Left renal pelvis (tissue), 4 donors: ENCODE results near the gene QPCT. TPM values are rescaled to one million over a fixed set of nuclear protein-coding genes. Genes with fewer than 3 reads are reported as not detected.
"Not testable (repeated sequence)": the region's sequence is repeated elsewhere in the genome, so short reads cannot be mapped to it uniquely, and the experiment has no call there.

ENCODE experiments used
- DNase-seq, 4 donors: peaks; one replicate each; pipeline ENCODE4 v3.0.0-alpha.2; 2013; ENCODE audit warnings: low read depth in 4 of 4, low spot score in 3 of 4
- polyA plus RNA-seq, 4 donors: library from polyadenylated mRNA; unstranded; fragments of 120-200 nt; gene quantifications; one replicate each; pipeline ENCODE4 v1.2.1, GENCODE V29; 2013; ENCODE audit not compliant: insufficient read length in 4 of 4

The QPCT gene
- polyA plus RNA-seq, 4 donors = 7.5 to 18.9 (median 13.8) TPM

DNA sequence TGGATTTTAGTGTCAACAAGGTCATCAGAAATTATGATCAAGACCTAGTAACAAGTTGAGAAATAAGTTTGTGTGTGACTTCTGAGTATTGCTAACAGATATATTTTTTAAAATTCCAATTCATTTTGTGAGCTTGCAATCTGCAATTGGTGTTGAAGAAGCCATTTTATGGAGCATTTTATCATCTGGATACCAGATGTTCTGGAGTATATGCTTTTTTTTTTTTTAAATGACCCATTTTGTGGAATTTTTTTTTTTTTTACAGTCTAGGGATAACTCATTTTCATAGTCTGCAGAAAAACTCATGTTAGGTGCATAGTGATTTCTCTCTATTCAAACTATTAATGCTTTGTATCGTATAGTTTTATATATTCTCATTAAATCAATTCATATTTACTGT, 12.6 kb downstream of the QPCT start:
- DNase-seq = no peak

DNA sequence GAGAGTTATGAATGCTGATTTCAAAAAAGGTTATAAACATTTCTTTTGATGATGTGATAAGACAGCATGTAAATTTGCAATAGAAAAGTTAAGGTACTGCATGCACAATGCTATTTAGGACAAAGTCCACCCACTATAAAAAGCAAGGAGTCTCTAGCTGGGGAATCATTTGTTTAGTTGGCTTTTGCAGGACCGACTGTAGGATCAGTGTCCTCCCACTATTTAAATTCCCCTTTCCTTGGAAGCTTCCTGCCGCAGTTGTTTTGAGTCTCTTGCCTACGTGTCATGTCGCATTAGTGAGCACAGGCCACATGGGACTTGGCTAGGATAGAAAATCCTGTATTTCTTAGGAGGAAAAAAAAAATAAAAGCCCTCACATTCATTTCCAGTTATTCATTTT, 13.1 kb downstream of the QPCT start:
- DNase-seq = no peak

DNA sequence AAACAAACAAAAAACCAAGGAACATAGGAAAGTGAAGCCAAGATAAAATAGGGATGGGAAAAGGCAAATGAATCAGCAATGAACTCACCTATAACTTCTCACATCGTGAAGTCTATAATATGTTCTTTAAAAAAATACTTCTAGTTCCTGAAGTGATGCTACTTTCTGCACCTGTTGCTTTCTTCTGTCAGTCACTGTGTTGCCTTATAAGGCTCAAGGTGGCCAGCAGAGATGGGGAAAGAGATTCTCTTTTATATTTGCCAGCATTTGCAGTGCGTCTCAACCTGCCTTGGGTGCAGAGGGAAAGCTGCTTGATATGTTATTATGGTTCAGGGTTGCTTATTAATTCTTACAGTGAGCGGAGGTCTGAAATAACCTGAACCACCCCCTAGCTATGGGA, 14.0 kb downstream of the QPCT start:
- no peak for DNase-seq

DNA sequence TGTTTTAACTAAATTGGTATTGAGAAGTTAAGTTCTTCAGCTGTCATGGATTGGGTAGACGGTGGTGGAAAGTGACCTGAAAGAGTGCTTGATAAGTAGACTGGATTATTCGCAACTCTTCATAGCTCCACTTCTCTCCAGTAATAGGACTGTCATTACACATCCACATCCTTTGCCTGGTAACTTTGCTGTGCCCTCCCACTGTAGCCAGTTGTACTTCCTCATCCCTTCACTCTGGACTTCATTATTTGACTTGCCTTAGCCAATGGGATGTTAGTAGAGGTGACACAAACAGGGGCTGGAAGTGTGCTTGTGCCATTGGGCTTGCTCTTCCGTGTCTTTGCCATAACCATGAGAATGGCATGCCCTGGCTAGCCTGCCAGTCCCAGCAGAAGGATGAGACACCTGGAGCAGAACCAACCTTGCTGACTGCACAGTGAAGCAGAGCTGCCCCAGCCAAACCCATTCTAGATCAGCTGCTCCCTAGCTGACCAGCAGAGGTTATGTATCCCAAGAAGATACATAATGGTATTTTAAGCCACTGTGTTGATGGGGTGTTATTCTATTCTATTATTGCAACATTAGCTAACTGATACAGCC, 16.9 kb downstream of the QPCT start:
- DNase-seq = no peak

DNA sequence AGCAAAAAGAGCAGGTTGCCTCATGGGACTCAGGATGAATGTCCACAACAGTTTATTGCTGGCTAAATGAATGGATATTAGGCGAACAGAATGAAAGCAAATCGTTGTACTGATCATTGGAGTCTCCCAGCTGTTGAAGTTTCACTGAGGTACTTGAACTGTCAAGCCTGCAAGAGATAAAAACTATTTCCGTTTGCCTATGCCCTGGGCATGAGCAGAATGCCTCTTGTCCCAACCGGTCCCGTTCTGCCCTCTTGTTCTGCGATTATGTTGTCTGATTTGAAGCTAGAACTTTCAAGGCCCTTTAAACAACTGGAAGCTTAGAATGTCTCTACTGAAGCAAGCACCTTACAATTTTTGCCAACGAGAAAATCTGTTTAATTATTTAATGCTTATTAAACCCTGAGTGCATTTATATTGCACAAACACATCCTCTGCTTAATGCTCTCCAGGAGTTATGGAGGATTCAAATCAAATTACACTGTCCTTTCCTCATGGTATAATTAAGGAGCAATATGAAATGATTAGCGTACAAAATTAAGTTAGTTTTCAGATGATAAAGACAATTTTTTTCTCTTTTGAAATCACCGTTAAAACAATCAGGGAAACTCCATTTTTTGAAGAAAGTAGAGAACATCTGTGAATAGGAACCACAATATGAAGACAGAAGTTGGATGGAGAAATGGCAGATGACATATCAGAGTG, 17.7 kb downstream of the QPCT start:
- DNase-seq = no peak

DNA sequence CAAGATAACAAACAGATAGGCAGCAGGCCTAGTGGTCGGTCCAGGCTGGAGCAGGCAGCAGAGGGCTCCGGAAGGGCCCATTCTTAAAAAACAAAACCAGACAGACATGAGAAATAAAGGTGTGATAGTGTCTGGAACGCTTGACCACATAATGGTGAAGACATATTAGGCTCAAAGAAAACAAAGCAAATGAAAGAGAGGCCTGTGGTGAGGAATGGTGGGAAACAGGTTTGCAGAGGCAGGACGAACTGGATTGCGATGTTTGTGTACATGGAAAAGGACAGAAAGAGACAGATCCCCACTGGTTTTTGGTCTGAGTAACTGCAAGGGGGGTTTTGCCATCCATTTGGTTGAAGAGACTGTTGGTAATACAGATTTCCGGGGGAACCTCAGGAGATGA, 19.9 kb downstream of the QPCT start:
- DNase-seq = no peak

DNA sequence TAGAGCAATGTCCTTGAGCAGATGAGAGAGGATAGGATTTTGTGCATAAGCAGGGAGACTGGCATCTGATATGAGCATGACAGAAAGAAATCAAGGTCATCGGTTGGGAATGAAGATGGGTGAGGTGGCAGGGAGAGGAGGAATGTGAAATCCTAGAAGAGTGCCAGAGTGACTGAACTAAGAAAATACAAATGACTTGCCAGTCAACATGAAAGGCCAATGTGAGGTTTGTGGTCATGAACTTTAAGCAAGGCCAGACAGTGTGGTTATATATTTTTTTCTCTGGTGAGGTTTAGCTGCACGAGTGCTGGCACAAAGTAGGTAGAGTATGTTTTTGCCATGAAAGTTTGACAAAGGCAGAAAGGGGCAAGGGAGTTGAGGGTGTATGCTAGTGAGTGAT, 21.2 kb downstream of the QPCT start:
- DNase-seq = no peak

DNA sequence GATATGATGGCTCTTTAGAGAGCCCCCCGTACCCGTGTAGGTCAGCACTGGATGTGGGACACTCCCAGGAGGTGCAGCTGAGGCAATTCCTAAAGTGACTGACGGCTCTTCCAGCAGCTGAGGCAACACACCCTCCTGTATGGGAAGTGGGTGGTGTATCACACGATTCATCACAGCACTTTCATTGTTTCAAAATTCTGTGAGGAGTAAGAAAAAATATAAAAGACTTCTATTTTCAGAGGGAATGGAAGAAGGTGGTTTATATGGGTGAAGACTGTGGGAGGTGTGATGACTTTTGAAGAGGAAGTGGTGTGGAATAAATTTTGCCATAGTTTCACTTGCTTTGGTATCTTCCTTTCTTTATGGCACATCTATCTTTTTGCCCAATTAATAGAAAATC, 22.3 kb downstream of the QPCT start:
- DNase-seq = no peak

DNA sequence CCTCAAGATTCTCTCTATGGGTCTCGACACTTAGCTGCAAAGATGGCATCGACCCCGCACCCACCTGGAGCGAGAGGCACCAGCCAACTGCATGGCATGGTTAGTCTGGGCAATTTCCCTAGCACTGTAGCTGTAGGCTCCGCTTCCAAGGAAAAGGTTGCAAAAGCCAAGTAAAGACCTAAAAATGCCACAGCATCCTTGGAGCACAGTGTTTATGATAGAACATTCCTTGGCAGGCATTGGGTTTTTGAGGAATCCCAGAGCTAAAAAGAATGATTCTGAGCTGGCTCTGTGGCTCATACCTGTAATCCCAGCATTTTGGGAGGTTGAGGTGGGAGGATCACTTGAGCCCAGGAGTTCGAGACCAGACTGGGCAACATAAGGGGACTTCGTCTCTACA, 22.9 kb downstream of the QPCT start:
- DNase-seq = no peak

DNA sequence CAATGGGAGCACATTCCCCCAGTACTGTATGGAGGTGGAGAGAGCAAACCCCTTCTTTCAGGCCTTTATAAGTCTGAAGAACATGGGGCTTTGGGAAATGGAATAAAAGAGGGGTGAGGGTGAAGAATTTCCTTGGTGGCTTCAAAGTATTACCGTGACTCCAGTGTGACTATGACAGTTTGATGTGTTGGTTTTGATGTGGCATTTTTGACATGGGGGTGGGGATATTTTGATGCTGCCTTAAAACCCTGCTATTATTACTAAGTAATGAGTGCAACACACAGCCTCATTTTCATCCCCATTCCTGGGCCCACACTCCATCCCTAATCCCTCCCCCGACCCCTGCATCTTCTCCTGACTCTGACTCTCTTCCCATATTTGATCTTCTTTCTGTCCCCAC, 23.6 kb downstream of the QPCT start:
- DNase-seq = no peak

DNA sequence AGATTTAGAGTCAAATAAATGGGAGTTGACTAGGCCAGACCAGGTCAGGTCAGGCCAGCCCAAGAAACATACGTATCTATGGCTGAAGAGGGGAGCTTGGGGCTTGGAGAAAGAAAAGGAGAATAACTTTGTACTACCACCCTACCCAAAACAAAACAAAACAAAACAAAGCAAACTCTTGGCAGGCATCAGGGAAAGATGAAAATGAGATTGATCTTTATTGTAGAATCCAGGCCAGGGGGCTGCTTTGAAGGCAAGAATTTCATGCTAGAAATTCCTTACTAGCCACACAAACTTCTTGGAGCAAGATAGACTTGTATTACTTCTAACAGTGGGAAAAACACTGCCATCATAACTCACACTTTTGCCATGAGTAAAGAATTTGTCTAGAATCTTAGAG, 26.2 kb downstream of the QPCT start:
- no peak for DNase-seq

DNA sequence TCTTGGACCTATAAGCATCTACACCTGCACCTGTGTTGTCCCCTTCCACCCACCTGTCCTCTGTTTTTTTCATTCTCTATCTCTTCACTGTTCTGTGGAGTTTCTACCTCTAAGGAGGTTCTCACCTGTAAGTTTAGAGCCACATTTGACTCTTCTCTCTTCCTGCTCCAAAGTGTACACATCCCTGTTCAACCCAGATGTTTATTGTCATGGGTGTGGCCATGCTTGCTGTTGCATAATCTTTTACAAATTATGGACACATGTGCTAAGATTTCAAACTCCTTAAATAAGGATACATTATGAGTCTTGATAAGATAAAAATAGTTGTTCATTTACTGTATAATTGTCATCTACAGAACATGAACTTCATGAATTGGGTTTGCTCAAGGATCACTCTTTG, 27.6 kb downstream of the QPCT start:
- no peak for DNase-seq

DNA sequence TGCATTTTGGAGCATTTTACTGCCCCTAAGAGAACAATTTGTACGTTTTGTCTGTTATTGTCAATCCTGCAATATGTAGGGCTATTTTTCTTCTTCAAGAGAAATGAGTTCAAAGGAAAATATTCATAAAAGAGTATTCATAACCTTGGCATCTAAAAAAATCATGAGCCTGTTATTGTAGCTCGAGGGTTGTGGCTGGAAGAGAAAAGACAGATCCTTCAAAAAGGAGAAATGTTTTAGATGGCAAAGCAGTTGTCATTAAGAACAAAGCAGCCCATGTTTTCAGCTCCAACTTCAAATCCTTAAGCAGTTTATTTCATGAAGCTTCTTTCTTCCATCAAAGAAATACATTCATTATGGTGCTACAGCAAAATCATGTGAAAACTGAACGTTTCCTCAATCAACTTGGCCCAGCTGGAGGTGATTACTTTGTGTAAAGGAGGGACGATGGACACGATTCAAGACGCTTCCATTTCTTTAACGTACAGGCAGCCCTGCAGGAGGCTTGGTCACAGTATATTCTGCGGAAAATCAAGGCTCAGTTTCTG, 31.4 kb downstream of the QPCT start:
- no peak for DNase-seq

DNA sequence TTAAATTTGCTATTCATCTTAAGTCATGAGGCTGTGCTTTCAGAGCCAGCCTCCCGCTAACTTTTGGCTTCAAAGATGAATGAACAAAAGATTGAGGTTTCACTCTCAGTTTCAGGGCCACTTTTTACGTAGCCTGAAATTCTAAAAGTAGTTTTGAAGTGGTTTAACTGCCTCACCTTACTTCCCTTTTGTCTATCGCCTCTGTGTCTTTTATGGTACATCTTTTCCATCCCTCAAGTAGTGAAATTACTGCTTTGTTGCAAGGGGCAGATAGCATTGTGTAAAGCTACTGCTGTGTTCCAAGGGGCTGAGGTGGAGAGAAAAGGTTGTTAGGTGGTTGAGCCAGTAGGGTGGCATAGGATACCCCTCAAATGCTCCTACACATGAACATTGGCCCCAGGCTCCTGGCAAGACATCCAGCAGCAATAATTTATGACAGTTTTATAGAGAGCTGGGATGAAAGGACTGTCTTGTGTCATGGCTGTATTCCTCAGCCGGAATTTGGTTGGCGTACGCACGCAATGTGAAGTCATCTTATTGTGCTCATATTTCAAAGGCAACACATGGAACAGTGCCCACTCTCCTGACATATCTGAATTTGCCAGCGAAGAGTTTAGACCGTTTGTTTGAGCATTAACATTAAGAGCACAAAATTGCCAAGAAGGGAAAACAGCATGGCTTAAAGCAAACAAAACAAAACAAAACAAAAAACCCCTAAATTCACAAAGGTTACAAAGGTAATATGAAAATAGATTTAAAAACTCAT, 32.2 kb downstream of the QPCT start:
- no peak for DNase-seq

DNA sequence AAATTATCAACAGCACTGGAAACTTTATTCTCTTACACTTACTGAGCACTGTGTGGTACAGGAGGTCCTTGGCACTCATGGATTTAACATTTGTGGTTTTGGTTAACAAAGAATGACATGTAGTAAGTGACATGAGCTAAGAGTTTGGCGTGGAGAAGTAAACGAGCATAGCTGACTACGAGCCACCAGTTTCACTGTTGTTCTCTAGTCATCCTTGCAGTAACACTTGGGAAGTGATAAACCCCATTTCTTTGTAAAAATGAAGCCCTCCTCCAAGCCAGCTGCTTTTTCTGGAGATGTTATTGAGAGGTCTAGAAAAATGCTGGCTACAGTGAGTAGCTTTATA, 32.7 kb downstream of the QPCT start:
- DNase-seq = no peak

DNA sequence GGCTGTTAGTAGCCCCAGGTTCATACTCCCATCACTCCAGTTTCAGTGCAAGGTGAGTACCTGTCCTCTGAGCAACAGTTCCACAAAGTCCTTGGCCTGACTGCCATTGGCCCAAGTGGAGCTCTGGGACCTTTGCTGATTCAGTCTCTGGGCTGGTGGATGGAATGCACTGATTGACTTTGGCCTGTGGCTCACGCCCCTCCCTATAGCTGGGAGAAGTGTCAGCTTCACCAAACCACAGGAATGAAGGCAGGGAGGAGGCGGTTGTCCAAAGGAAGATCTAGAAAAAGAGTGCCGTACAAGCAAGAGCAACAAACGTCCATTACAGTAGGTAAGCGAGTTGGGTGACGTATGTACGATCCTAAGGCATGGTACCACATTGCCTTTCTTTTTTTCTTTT, 34.0 kb downstream of the QPCT start:
- no peak for DNase-seq

DNA sequence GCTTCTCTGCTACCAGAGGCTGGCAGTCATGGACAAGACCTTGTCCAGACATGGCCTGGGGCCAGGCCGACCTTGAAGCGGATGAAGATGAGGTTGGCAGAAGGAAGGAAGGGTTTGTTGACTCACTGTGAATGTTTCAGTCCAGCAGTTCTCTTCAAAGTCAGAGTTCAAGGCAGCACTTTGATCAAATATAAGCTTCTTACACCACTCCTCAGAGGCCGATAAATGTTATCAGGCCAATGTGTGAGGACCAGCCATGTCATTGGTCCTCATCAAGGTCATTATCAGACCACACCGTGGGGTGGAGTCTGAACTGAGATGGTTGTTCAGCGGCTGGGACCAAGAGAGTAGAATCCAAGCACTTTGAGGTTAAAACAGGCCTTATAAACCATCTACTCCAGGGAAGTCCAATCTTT, 35.5 kb downstream of the QPCT start:
- no peak for DNase-seq

DNA sequence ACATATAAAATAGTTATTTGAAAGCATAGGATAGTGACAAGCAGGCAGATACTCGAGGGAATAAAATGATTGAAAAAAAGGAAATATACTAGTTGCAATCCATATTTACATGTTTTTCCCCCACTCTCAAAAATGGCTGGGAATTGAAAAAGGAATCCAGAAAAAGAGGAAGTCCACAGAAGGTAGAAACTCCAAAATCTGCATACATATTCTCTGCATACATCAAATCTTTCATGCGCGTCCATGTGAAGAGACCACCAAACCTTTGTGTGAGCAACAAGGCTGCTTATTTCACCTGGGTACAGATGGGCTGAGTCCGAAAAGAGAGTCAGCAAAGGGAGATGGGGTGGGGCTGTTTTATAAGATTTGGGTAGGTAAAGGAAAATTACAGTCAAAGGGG, 36.4 kb downstream of the QPCT start:
- not testable (repeated sequence) for DNase-seq

DNA sequence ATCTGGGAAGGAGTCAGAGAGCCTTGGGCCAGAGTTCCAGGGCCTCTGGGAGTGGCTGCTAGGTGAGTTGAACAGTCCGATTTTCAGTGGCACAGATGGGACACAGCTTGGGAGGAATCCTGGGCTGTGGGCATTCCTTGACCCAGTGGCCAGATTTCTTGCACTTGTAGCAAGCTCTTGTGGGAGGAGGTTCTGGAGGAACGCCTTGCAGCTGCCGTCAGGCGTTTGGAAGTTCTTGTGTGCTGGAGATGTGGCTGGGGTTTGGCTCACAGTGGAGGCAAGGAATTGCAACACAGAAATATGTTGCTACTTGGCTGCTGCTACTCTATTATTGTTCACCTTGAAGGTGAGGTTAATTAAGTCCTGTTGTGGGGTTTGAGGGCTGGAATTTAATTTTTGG, 39.8 kb downstream of the QPCT start:
- not testable (repeated sequence) for DNase-seq

DNA sequence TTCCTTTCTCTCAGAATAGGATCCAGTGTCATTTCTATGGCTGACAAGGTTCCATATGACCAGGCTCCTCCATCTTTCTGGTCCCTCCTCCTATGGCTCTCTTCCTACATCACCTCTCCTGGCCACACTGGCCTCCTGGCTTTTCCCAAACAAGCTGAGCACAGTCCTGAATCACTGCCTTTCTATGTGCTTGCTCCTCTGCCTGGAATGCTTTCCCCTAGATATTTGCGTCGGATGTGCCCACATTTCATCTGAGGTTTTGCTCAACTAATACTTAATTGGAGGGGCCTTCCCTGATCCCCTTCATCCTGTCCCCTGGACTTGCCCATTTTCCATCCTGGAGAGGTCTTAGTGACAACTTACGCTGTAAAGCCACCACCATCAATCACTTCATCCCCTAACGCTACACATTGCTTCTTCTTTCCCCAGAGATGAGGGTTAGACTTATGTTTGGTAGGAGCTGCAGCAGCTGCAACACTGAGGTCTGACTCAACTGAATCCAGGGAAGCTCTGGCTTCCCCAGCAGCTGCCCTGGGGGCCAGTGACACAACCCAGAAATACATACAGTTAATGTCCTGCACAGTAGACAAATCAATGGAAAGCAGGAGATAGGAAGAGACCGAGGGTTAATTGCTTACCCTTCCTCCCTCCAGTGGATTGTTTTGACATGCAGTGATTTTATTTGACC, 42.9 kb downstream of the QPCT start:
- DNase-seq = no peak

DNA sequence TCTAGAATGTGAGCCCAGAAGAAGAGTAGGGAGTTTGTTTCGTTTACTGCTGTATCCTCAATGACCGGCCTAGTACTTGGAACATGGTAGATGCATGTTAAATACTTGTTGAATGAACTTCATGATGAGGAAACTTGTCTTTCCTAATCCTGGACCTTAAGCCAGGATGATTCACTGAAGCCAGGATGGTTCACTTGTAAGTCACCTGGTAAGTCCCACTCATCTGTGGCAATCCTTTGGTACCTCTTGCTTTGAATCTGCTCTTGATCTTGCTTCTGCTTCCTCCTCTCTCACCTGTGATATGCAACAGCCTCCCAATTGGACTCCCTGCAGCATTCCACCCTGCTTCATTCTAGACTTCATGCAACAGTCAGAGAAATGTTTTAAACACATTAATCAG, 43.6 kb downstream of the QPCT start:
- no peak for DNase-seq
